HepG2 (cell line): Measurements from ENCODE around the gene ESRRB. TPM values are rescaled to one million over a fixed set of nuclear protein-coding genes. Genes with fewer than 3 reads are reported as not detected.

Source experiments
- ATAC-seq: fragments of 200-7000 bp; cut with Tn5 transposase; 3 replicates; pipeline ENCODE4 v1.9.1; 2020; ENCODE audit warnings: mild to moderate bottlenecking, moderate library complexity
- BruUV-seq: library from RNA; stranded (reverse); fragments of 400-500 nt; replicated peaks from 2 replicates; lab custom pipeline; 2021; lab: Mats Ljungman, UMichigan
- CTCF ChIA-PET: fragments of 300-600 bp; formaldehyde crosslinking; extraction: SDS; loops from one replicate; lab custom pipeline; 2021; ENCODE audit warnings: low total read pairs, inconsistent platforms, low intra/inter-chr PET ratio; lab: Yijun Ruan, JAX
- POLR2A ChIA-PET: fragments of 350-600 bp; sonication (Branson Sonifier 250); formaldehyde crosslinking; loops from one replicate; lab custom pipeline; 2020; ENCODE audit warnings: antibody characterized with exemption, inconsistent platforms; lab: Yijun Ruan, JAX
- DNase-seq: peaks from one replicate; pipeline ENCODE4 v3.0.0-alpha.2; 2015; ENCODE audit warnings: low spot score
- FAIRE-seq: peaks from 3 replicates; lab custom pipeline; 2011; peaks lifted over from hg19 to GRCh38; lab: Jason Lieb, UNC
- H2AFZ ChIP-seq: one replicate; pipeline ENCODE4 v1.6.1; 2011; ENCODE audit warnings: low read length, inconsistent platforms
- H3K27ac ChIP-seq: fragments of 300-600 bp; 3 replicates; pipeline ENCODE4 v1.8.0; 2011; ENCODE audit warnings: mixed run types, mild to moderate bottlenecking, mixed read lengths, low read length, inconsistent platforms; ENCODE audit not compliant: insufficient read depth; ENCODE audit errors: extremely low read length
- H3K27me3 ChIP-seq, 2 experiments: fragments of 200-600 bp in 1 of 2; 2 replicates in 1 of 2; 3 replicates in 1 of 2; pipeline versions ENCODE4 v1.6.0 to v1.8.0; 2011; ENCODE audit warnings: low read length in 2 of 2, mild to moderate bottlenecking in 2 of 2, moderate library complexity in 2 of 2, inconsistent platforms in 1 of 2; ENCODE audit not compliant: insufficient read depth in 2 of 2, control insufficient read depth in 1 of 2
- H3K36me3 ChIP-seq, 2 experiments: fragments of 200-600 bp in 1 of 2; replicated peaks in 1 of 2; 2 replicates in 1 of 2; 3 replicates in 1 of 2; pipeline versions ENCODE4 v1.5.1 to v1.8.0; 2011; ENCODE audit warnings: low read length in 2 of 2, inconsistent platforms in 1 of 2; ENCODE audit not compliant: insufficient read depth in 2 of 2, control insufficient read depth in 1 of 2
- H3K4me1 ChIP-seq: 2 replicates; pipeline ENCODE4 v1.5.1; 2012; ENCODE audit warnings: low read length, inconsistent platforms; ENCODE audit not compliant: insufficient read depth
- H3K4me2 ChIP-seq: 2 replicates; pipeline ENCODE4 v1.6.0; 2011; ENCODE audit warnings: low read depth, low read length, inconsistent platforms
- H3K4me3 ChIP-seq, 3 experiments: fragments of 200-600 bp in 1 of 3; sonication (generic), shearing (Covaris generic) in 1 of 3; replicated peaks in 1 of 3; 2 replicates each; pipeline ENCODE4 v1.5.1; 2011 to 2016; ENCODE audit warnings: low read length in 3 of 3, inconsistent platforms in 2 of 3, low read depth in 2 of 3, mild to moderate bottlenecking in 2 of 3, control low read depth in 1 of 3, mixed read lengths in 1 of 3; ENCODE audit not compliant: insufficient read depth in 1 of 3
- H3K79me2 ChIP-seq: one replicate; pipeline ENCODE4 v1.6.1; 2011; ENCODE audit warnings: low read length, inconsistent platforms; ENCODE audit not compliant: insufficient read depth
- H3K9ac ChIP-seq: 2 replicates; pipeline ENCODE4 v1.6.0; 2011; ENCODE audit warnings: mild to moderate bottlenecking, low read depth, low read length, inconsistent platforms; ENCODE audit not compliant: insufficient read depth
- H3K9me3 ChIP-seq: 2 replicates; pipeline ENCODE4 v1.5.1; 2012; ENCODE audit warnings: mild to moderate bottlenecking, low read length
- H4K20me1 ChIP-seq: 2 replicates; pipeline ENCODE4 v1.6.0; 2011; ENCODE audit warnings: inconsistent platforms, mild to moderate bottlenecking, low read length, moderate library complexity; ENCODE audit not compliant: insufficient read depth
- ELF4 ChIP-seq: sonication (generic); formaldehyde crosslinking; IDR thresholded peaks from 2 replicates; pipeline ENCODE4 v1.5.0; 2020; ENCODE audit warnings: missing genetic modification reagents, mild to moderate bottlenecking, moderate library complexity, borderline replicate concordance
- GZF1 ChIP-seq: sonication (generic); formaldehyde crosslinking; IDR thresholded peaks from 2 replicates; pipeline ENCODE4 v1.5.1; 2020; ENCODE audit warnings: mild to moderate bottlenecking, missing genetic modification reagents
- PHF8 ChIP-seq: sonication (generic); formaldehyde crosslinking; IDR thresholded peaks from 2 replicates; pipeline ENCODE4 v1.5.0; 2020; ENCODE audit warnings: missing genetic modification reagents
- SCMH1 ChIP-seq: sonication (generic); formaldehyde crosslinking; IDR thresholded peaks from 2 replicates; pipeline ENCODE4 v1.9.0; 2021; ENCODE audit warnings: missing genetic modification reagents, mild to moderate bottlenecking, borderline replicate concordance
- WGBS: methylation state at CpG from one replicate; pipeline ENCODE4 v1.1.6; 2017; ENCODE audit warnings: low lambda C conversion rate; 5-methylcytosine and 5-hydroxymethylcytosine counted together
- in situ Hi-C: cut with HindIII; loops from 2 replicates; pipeline ENCODE4 v1.10.0; 2017; ENCODE audit warnings: low pct_unique_long_range_greater_than_20kb; ENCODE audit not compliant: extremely low pct_ligation_motif_present
- intact Hi-C: fragments of 100-400 bp; cut with micrococcal nuclease; formaldehyde crosslinking; loops from one replicate; pipeline ENCODE4 v1.10.0; 2022; ENCODE audit not compliant: unreplicated experiment
- polyA plus RNA-seq, 8 experiments: library from polyadenylated mRNA; depleted of rRNA in 3 of 8; stranded (reverse) in 7 of 8; unstranded in 1 of 8; fragments of >200 nt; fragmentation: Illumina TruSeq in 4 of 8; extraction: Trizol in 4 of 8; gene quantifications; 2 replicates each; pipeline versions ENCODE4 v1.2.1 to v1.2.3, GENCODE V29; 2011 to 2016; ENCODE audit warnings: low read depth in 4 of 8, missing spikeins in 1 of 8, mixed read lengths in 1 of 8; ENCODE audit not compliant: insufficient read depth in 1 of 8
- total RNA-seq, 5 experiments: library from RNA; depleted of rRNA; stranded (reverse); fragments of >200 nt; fragmentation: Illumina TruSeq; extraction: Trizol; gene quantifications; 2 replicates each; pipeline ENCODE4 v1.2.3, GENCODE V29; 2016; ENCODE audit warnings: low read depth in 1 of 5
- TF ChIP-seq, protein P1 (sequence below): IDR thresholded peaks from 2 replicates; pipeline ENCODE4 v1.6.1; 2016; ENCODE audit warnings: mild to moderate bottlenecking
- TF ChIP-seq, protein P2 (sequence below): sonication (generic); formaldehyde crosslinking; IDR thresholded peaks from 2 replicates; pipeline ENCODE4 v1.4.0; 2020; ENCODE audit warnings: missing genetic modification reagents

ESRRB gene
- total and polyA plus RNA-seq, 2 of the 13 experiments (the other 11 are each of a cell fraction or from before 2014, with no cell fraction given), result 0.04 to 0.33 TPM

DNA sequence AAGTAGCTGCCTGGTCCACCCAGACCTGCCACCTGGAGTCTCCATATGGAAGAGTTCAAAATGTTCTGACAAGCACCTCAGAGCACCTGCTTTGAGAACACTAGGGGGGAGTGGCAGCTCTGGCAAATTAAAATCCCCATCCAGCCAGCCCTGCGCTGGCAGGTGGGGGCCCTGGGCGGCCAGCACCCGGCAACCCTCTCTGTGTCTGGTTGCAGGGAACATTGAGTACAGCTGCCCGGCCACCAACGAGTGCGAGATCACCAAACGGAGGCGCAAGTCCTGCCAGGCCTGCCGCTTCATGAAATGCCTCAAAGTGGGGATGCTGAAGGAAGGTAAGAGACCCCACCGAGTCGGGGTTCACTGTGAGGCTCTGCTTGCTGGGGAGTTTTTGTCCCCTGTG, 86.4 kb downstream of the ESRRB start:
- in situ Hi-C loops (no loop called here), intact Hi-C loops (no loop called here)
- Histone ChIP-seq H3K4me3 (no peak overlapping the region), H4K20me1 (no peaks in the 10 kb centered on the region), H3K27me3 (0 out of 5 replicates have a peak, but pooled peaks cover 0 to 3% of the 10 kb centered on the region in 2 experiments), H2AFZ (no peak overlapping the region), H3K79me2 (no peaks in the 10 kb centered on the region), H3K27ac (no peak overlapping the region), H3K9ac (no peak overlapping the region), H3K9me3 (no peaks in the 10 kb centered on the region), H3K4me1 (no peaks in the 10 kb centered on the region), H3K36me3 (no peaks in the 10 kb centered on the region), H3K4me2 (no peak overlapping the region)
- WGBS, result no CpG with 5 or more reads among the region's 11 CpGs
- no TSS peak for BruUV-seq
- DNase-seq, result no peak
- ChIA-PET POLR2A (no interaction called here), CTCF (no interaction called here)
- TF ChIP-seq, protein P1, sequence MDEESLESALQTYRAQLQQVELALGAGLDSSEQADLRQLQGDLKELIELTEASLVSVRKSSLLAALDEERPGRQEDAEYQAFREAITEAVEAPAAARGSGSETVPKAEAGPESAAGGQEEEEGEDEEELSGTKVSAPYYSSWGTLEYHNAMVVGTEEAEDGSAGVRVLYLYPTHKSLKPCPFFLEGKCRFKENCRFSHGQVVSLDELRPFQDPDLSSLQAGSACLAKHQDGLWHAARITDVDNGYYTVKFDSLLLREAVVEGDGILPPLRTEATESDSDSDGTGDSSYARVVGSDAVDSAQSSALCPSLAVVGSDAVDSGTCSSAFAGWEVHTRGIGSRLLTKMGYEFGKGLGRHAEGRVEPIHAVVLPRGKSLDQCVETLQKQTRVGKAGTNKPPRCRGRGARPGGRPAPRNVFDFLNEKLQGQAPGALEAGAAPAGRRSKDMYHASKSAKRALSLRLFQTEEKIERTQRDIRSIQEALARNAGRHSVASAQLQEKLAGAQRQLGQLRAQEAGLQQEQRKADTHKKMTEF, result no peak
- TF ChIP-seq GZF1 (CRISPR knock-in tag), result no peak
- TF ChIP-seq, protein P2, sequence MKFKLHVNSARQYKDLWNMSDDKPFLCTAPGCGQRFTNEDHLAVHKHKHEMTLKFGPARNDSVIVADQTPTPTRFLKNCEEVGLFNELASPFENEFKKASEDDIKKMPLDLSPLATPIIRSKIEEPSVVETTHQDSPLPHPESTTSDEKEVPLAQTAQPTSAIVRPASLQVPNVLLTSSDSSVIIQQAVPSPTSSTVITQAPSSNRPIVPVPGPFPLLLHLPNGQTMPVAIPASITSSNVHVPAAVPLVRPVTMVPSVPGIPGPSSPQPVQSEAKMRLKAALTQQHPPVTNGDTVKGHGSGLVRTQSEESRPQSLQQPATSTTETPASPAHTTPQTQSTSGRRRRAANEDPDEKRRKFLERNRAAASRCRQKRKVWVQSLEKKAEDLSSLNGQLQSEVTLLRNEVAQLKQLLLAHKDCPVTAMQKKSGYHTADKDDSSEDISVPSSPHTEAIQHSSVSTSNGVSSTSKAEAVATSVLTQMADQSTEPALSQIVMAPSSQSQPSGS (CRISPR knock-in tag), result no peak
- TF ChIP-seq ELF4 (CRISPR knock-in tag), result no peak
- no peak for TF ChIP-seq PHF8 (CRISPR knock-in tag)
- no peak for TF ChIP-seq SCMH1 (CRISPR knock-in tag)
- ATAC-seq, result no peak
- FAIRE-seq, result no peak
